22Rv1 (cell line): Measurements from ENCODE around the gene SEMA3E.

Experiments
- ZFX ChIP-seq: fragments of 450-650 bp; IDR thresholded peaks from 2 replicates; pipeline ENCODE4 v1.6.1; 2017; ENCODE audit warnings: antibody characterized with exemption, borderline replicate concordance
- TF ChIP-seq, protein P1 (sequence below): fragments of 450-650 bp; IDR thresholded peaks from 2 replicates; pipeline ENCODE4 v1.5.1; 2017; ENCODE audit warnings: mild to moderate bottlenecking

DNA sequence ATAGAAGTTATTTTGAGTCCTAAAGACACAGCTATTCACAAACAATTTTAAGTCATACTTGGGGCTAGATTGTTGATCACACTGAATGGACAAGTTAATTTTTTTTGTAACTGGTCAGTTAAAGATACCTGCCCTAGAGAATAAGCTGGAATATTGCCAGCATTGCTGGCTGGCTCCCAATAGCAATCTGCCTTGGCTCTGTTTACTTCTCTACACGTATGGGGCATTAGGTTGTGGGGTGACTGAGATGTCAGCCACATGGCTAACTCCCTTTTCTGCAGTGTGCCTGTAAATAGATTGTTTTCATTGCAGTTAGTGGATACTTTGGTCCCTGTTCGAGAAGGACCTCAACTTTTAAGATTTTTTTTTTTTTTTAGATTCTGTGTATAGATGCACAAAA, 128.2 kb downstream of the SEMA3E start:
- TF ChIP-seq, protein P1, sequence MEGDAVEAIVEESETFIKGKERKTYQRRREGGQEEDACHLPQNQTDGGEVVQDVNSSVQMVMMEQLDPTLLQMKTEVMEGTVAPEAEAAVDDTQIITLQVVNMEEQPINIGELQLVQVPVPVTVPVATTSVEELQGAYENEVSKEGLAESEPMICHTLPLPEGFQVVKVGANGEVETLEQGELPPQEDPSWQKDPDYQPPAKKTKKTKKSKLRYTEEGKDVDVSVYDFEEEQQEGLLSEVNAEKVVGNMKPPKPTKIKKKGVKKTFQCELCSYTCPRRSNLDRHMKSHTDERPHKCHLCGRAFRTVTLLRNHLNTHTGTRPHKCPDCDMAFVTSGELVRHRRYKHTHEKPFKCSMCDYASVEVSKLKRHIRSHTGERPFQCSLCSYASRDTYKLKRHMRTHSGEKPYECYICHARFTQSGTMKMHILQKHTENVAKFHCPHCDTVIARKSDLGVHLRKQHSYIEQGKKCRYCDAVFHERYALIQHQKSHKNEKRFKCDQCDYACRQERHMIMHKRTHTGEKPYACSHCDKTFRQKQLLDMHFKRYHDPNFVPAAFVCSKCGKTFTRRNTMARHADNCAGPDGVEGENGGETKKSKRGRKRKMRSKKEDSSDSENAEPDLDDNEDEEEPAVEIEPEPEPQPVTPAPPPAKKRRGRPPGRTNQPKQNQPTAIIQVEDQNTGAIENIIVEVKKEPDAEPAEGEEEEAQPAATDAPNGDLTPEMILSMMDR: no peak
- TF ChIP-seq ZFX: no peak
